Posterior vena cava (tissue), 2 donors: Measurements from ENCODE around the gene GAPT. TPM values are rescaled to one million over a fixed set of nuclear protein-coding genes. Genes with fewer than 3 reads are reported as not detected.

ENCODE experiments used
- DNase-seq: peaks from one replicate; pipeline ENCODE4 v3.0.0-alpha.2; 2020; ENCODE audit warnings: low spot score
- intact Hi-C, 2 donors: fragments of 100-400 bp; cut with DNase I; formaldehyde crosslinking; loops; one replicate each; pipeline versions ENCODE4 v1.14.1 to v1.14.2; 2022 to 2023
- long read RNA-seq, 2 donors: library from polyadenylated mRNA; unstranded; transcript quantifications; one replicate each; pipeline ENCODE4 v2.0.0, GENCODE V29; 2020 to 2021
- total RNA-seq, 2 donors: library from RNA; stranded (reverse); fragmentation: NEBNext Ultra II Directional; extraction: Animal tissue kit (Norgen Biotek cat#: 25700); gene quantifications; one replicate each; pipeline ENCODE4 v1.2.1, GENCODE V29; 2021
- donor health status: DM: yes; HTN: yes; CAD: no.
- donor health status: DM: yes; HTN: yes; CAD: no.

GAPT gene
- 1 to 10 TPM; 1.3 to 2.5 TPM for total RNA-seq
- long read RNA-seq, donor 1: 0 reads
- long read RNA-seq, donor 2: 0 reads

- DNase-seq: no peak
- intact Hi-C loops: loop anchor here in 1 of 2 donors (10.0 kb wide), 1 partner anchor 353 kb away; no protein-coding TSS in a partner anchor
Observed at GRCh38 chr5:58491216-58491892, at the start of gene GAPT. TSS of gene GAPT (plus strand) at chr5:58491435. CDS start at chr5:58494537, 3,102 bp downstream.

GRCh38 chr5:58444805-58445204, 46.4 kb upstream of the GAPT start:
- no peak for DNase-seq
- intact Hi-C loops: no loop called here

- DNase-seq: no peak
- intact Hi-C loops: no loop called here
Observed at GRCh38 chr5:58446024-58446423, 45.2 kb upstream of the GAPT start.

GRCh38 chr5:58447226-58447625, 44.0 kb upstream of the GAPT start:
- intact Hi-C loops: no loop called here
- no peak for DNase-seq

DNA sequence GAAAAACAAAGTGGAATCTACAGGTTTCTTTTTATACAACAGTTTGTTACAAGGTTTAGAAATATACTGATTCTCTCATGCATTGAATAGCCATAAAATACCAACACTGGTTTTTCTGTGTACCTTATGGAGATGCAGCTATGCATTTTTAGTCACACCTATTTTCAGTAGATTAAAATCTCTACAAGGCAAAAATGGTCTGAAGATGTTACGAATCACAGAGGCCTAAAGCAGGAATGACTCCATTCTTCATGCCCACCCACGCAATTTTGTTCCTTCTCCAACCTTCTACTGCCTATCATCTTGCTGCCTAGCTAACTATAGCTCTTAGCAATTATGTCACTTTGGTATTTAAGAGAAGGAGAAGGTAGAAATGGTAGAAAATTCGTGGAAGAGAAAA, 41.2 kb upstream of the GAPT start:
- DNase-seq: no peak
- intact Hi-C loops: no loop called here

DNA sequence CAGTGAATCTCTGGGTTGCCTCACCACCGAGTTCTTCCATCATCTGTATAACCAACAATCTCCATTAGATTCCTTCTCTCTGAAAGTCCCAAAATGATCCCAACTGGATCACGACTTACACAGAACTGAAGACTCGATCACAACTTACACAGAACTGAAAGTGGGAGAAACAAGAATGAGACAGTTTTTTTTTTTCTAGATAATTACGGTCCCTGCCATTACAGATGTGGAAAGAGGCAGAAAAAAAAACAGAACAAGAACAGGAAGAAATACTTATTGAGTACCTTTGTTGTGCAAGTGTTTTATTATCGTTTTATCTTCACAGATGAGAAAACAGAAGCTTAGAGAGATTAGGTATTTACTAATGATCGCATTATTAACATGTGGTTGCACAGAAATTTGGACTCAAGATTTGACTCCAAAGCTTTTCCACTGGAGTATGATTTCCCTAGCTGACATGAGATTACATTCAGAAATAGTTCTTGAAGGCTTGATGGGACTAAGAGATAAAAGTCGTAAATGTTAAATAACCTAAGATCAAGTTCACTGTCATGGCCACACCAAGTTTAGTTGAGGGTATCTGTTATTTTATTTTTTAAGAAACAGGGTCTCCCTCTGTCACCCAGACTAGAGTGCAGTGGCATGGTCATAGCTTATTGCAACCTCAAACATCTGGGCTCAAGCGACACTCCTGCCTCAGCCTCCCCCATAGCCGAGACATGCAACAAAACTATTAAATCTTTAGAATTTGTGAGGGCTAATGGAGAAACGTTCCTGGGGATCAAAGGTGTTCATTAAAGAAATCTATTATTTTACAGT, 40.2 kb upstream of the GAPT start:
- intact Hi-C loops: no loop called here

DNA sequence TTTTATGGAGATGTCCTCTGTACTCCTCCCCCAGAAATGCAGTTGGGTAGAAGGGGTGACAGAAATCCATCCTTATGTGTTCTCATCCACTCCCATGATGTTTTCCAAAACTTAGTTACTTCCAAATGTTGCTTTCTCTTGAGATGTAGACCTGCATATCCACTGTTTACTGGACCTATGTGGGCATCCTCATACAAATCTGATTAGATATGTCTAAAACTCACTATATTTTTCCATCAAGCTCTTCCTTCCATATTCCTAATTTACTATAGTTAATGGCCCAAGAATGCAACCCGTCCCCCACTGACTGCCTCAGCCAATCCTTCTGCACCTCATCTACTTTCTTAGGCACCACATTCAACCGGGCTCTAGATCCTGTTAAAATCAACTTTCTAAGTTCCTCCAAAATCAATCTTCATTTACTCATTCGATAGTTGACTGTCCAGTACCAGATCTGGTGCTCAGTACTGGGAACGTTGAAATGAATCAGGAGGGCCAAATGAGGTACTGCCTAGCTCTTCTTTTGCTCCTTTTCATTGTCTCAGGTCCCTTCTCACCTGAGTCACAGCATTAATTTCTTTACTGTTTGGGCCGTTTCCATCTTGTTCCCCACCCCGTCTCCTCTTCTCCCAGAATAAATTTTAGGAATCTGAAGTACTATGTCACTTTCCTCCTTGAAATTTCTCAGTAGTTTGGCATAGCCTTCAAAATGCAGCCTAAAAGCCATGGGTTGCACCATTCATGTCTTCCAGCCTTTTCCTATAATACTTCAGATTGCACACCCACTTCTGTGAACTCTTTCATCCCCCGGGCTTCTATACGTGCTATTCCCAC, 39.3 kb upstream of the GAPT start:
- intact Hi-C loops: no loop called here

More for the DNA sequence above, 40.2 kb upstream of the GAPT start:
- DNase-seq: no peak

DNA sequence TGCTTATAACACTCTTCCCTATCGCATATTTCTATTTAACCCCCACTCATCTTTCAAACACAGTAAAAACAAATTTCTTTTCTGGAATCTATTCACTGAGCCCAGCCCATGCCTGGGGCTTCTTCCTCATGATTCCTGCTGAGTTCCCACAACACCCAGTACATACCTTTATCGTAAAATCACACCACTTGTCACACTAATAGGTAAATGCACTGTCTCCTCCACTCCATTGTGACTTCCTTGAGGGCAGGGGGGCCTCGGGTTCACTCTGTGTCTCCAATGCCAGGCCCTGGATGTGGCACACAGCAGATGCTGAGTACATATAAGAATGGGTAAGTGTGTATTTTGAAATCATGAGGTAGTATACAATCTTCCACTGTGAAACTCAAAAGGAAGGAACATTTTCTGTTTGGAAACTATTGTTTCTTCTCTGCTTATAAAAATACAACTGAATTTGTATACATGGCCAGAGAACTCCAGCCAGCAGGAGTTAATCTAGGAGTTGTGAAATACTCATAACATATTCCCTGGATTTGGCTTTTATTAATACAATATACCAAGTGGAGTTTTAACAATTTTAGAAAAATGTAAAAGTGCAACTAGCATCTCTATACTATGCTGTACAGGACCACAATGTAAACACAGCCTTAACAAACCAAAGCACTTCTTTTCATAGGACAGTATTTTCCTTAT, 38.5 kb upstream of the GAPT start:
- intact Hi-C loops: no loop called here
- no peak for DNase-seq

More for the DNA sequence above, 39.3 kb upstream of the GAPT start:
- DNase-seq: no peak

- intact Hi-C loops: no loop called here
- no peak for DNase-seq
Observed at GRCh38 chr5:58453306-58453705, 37.9 kb upstream of the GAPT start.

- intact Hi-C loops: no loop called here
- DNase-seq: no peak
Observed at GRCh38 chr5:58454025-58454424, 37.2 kb upstream of the GAPT start.

- intact Hi-C loops: no loop called here
- DNase-seq: no peak
Observed at GRCh38 chr5:58455066-58455465, 36.2 kb upstream of the GAPT start.

DNA sequence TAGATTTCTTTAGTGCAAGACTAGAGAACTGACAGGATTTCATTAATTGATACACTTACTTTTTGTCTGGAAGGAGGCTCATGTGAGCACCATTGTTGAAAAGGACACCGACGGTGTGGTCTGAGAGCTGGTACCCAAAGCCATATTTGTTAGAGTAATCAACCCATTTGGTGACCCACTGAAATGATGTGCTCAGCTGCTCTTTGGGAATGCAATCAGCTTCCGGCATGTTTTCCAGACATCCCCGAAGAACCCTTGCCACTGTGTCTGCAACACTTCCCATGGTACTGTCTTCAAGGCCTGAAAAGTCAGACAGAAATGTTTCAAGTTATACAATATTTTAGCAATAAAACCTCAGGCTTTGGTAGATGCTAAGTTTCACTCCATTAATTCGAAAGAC, 35.8 kb upstream of the GAPT start:
- intact Hi-C loops: no loop called here

DNA sequence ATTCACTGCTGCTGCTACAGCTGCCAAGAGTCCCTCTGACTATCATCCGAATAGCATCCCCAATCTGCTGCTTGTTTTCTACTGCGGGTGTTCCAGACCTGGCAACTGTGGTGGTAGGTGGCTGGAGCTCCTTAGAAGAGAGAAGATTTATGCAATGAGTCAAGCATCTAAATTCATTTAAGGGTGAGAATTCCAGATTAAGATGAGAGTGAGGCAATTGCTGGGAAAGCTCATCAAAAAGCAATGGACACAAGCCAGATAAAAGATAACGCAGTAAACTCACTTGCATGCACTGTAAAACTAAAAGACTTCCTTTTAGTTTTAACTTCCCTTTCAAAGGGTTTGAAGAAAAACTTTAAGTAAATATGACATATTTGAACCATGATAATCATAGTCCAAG, 35.2 kb upstream of the GAPT start:
- DNase-seq: no peak
- intact Hi-C loops: no loop called here

More for the DNA sequence above, 35.8 kb upstream of the GAPT start:
- no peak for DNase-seq

DNA sequence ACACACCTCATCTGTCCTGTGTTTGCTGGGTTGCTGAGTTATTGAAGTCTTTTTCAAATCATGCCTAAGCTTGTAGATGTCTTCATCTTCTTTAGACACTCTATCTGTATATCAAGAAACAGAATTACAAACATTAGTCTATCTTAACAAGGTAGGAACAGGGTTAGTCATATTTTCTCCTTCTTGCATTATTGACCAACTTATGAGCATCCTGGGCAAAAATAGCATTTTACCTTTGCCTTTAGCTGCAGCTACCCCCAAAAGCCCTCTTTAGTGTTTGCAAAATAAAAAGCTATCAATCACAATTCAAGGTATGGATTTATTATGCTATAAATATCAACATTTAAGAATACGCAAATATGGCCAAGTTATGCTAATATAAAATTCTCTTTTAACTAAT, 34.7 kb upstream of the GAPT start:
- intact Hi-C loops: no loop called here
- no peak for DNase-seq

DNA sequence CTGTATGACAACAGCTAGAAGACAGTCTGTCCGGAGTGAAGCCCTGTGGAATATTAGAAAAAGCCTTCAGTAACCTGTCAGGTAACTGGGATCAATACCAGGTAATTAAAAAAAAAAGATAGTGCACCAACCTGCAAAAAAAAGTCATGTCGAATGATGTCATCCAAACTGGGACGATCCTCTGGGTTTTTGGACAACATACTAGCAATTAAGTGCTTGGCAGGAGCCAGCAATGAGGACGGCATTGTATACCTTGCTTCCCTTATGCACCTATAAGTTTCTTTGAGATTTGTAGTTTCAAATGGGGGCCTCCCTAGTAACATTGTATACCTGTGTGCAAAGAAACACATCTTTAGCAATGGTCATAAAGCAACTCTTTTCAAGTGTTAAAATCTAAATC, 34.2 kb upstream of the GAPT start:
- intact Hi-C loops: no loop called here
- DNase-seq: no peak

DNA sequence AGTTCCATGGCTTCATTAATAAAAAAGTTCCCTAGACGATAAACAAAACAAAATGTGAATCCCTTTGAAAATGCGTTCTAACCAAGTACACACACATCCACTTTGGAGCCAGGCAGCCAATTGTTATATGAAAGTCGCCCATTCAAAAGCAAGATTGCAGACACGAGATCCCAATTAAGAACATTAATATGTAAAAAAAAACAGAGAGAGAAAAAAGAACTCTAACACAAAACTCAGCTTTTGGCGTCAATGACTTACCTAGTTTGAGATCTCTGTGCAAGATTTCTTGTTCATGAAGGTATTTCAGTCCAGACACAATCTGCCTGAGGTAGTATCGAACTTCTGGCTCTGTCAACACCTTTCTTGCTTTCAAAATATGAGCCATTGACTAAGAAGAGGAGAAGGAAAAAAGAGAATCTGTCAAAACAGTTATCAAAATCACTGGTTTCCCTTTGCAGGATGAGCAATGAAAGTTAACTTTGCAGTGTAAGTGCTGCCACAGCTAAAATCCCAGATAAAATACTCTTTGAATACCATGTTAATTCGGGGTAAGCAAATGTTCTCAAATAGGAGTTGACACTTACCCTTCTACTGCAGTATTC, 33.0 kb upstream of the GAPT start:
- no peak for DNase-seq
- intact Hi-C loops: no loop called here

DNA sequence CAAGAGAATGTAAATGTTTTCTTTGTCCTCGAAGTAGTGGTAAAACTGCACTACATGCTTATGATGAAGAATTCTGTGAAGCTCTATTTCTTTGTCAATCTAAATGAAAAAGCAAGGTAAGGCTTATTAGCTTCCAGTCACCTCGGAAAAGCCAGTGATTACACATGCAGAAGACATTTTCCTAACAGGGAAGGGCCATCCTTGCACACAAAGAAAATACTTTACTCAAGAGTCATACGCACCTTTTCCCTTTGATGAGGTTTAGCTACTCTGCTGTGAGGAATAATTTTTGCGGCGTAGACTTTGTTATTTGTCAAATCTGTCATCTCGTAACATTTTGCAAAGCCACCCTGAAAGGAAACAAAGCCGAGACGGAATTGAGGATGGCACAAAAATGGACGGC, 32.5 kb upstream of the GAPT start:
- intact Hi-C loops: no loop called here
- DNase-seq: no peak

GRCh38 chr5:58459146-58460001, 31.9 kb upstream of the GAPT start:
- peak; percentile 84 for DNase-seq
- intact Hi-C loops: loop anchor here (2.0 to 10.0 kb wide), 6 partner anchors 677 to 1555 kb away; partner anchors contain the start of gene SETD9 (in 1 of the 2)
